Endometrial microvascular endothelial cells (primary cell): ENCODE results near the gene AQP4. TPM values are rescaled to one million over a fixed set of nuclear protein-coding genes. Genes with fewer than 3 reads are reported as not detected.

Source experiments
- in situ Hi-C: cut with HindIII; loops from 2 replicates; pipeline ENCODE4 v1.10.0; 2017; ENCODE audit warnings: low sequenced_read_pairs, low pct_unique_long_range_greater_than_20kb; ENCODE audit errors: inconsistent ontology term
- total RNA-seq: library from RNA; depleted of rRNA; stranded (reverse); fragments of >200 nt; gene quantifications from one replicate; pipeline ENCODE4 v1.2.3, GENCODE V29; 2015; ENCODE audit errors: inconsistent ontology term

AQP4 gene, protein sequence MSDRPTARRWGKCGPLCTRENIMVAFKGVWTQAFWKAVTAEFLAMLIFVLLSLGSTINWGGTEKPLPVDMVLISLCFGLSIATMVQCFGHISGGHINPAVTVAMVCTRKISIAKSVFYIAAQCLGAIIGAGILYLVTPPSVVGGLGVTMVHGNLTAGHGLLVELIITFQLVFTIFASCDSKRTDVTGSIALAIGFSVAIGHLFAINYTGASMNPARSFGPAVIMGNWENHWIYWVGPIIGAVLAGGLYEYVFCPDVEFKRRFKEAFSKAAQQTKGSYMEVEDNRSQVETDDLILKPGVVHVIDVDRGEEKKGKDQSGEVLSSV
- total RNA-seq: not detected

DNA sequence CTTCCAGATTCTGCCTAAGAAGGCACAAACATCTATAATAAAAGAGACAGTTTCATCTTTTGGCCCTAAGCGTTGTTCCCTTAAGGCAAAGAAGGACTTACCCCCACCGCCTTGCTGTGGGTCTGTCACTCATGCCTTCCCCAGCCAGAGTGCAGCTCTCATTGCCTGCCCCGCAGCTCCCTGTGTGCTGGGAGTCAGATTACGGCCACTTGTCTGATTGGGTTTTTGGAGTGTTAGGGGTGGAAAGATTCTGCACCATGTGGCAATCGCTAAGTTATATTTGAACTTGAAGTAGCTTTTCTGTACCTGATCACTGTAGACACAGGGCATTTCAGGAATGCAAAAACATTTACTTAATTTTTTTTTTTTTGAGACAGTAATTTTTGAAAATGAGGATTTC lies at the start of gene AQP4:
AQP4 (minus strand) TSS at position 151 of the 400 bp plus-strand sequence; CDS start at position 133, 18 bp downstream.
- in situ Hi-C loops: no loop called here

DNA sequence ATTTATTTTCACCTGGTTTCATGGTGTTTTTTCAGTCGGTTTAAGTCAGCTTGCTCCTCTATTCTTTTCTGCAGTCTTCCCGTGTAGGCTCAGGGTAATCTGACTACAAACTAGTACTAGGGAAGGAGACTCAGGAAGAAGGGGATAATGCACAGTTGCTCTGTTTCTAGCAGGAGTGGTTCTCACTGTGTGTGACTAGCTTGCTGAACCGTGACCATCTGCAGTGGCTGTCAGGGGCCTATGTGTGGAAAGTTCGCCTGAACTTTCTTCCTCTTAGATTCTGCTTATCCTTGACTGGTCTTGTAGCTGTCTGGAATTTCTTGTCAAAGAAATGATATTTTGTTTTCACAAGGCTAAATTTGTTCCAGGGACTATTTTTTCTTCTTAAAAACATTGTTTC lies 46.3 kb upstream of the AQP4 start:
- in situ Hi-C loops: no loop called here

DNA sequence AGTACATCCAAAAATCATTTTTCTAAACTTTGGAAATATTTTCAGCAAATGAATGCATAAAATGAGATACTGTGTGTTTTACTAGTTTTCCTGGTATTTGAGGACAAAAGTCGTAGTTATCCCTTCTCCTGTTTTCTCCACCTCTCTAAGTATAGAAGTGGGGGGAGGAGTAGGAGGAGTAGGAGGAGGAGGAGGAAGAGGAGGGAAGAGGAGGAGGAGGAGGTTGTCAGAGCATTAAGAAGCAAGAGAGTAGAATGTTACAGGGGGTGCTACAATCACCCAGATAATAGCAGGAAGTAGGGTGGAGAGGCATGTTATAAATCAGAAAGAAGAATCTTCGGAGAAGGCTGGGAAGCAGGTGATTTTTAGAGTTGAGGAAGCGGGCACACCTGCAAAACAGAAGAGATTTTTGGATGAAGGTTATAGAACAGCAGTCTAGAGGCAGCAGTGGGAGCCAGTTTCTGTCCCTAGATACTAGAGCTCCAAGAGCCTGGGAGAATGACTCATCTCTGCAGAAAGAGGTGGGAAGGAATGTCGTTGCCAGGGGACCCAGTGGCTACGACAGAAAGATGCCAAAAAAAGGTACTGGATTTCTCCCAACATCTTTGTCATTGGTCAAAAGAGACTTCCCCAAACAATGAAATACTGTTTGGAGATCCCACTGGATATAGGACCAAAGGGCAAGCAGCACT lies 44.2 kb upstream of the AQP4 start:
- in situ Hi-C loops: no loop called here

DNA sequence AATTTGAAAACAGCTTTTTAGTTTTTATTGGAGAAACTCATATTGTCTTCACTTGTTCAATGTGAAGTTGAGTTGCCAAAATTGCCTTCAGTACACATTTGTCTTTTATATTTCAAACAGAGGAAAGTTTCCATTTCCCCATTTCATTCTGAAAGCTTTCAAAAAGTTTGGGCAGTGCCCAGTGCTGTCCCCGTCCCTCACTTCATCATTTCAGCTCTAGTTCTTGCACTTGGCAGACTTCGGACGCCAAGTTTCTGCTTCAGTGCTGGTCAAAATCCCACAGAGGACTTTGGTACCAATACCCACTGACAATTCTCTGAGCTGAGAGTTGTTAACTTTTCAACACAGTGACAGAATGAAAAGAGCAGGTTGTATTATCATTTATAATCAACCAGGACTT lies 43.4 kb upstream of the AQP4 start:
- in situ Hi-C loops: no loop called here

DNA sequence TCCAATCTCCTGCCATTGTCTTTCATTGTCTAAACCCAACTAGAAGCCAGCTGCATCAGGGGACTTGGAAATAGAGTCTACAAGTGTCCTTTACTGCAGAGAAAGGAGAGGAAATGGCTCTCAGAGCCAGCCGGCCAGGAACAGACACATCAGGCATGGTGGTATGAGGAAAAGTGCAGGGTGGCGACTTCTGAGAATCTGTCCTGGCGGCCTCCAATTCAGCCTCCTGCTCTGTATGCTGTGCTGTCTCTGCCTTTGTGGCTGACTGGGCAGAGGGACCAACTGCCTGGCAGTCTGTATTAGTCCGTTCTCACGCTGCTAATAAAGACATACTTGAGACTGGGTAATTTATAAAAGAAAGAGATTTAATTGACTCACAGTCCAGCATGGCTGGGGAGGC lies 36.8 kb upstream of the AQP4 start:
- in situ Hi-C loops: no loop called here

- in situ Hi-C loops: no loop called here
Measured at GRCh38 chr18:26901020-26901419, 35.5 kb upstream of the AQP4 start.

- in situ Hi-C loops: no loop called here
Measured at GRCh38 chr18:26894426-26894825, 28.9 kb upstream of the AQP4 start.

GRCh38 chr18:26893996-26894395 lies 28.5 kb upstream of the AQP4 start:
- in situ Hi-C loops: no loop called here

GRCh38 chr18:26888259-26888658 lies 22.8 kb upstream of the AQP4 start:
- in situ Hi-C loops: no loop called here

DNA sequence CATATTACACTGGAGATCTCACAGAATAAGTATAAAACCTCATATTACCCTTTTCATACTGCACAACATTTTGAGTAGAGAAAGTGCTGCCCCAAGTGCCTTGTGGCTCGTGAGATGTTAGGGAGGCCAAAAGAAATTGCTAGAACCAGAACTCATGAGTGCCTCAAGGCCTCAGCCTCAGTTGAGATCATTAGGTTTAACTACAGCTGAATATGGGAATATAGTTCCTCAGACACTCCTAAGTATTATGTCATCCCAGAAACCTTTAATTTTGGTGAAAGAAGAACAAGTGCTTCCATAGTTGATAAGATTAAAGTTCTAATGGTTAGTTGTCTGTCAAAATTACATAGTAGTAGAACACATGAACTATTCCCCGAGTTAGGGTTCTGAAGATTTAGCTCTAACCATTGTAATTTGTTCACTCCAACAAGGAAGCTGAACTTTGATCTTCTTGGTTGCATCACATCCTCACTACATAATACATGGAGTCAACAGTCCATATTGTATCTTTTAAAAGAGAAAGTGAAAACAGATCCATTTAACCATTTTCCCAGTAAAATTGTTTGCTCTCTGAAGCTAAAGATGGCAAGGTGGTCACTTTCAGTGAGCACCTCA lies 9.6 kb upstream of the AQP4 start:
- in situ Hi-C loops: no loop called here

GRCh38 chr18:26874283-26874682 lies 8.8 kb upstream of the AQP4 start:
- in situ Hi-C loops: no loop called here

DNA sequence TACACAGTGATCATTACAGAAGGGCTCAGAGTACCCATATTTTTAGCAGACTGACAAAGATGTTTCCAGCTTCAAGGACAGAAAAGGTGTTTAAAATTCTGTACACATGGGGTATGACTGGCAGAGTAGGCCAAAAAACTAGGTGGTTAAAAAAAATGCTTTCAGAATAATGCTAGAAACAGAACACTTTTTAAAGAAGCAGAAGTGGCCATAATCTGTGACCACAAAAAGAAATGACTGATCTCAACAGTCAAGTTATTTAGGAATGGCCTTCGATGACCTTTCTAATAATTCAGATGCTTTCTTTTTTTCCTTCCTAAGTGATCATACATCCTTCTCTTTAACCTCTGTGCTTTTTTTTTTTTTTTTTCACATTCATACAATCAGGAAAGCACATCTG lies 4.1 kb upstream of the AQP4 start:
- in situ Hi-C loops: no loop called here

DNA sequence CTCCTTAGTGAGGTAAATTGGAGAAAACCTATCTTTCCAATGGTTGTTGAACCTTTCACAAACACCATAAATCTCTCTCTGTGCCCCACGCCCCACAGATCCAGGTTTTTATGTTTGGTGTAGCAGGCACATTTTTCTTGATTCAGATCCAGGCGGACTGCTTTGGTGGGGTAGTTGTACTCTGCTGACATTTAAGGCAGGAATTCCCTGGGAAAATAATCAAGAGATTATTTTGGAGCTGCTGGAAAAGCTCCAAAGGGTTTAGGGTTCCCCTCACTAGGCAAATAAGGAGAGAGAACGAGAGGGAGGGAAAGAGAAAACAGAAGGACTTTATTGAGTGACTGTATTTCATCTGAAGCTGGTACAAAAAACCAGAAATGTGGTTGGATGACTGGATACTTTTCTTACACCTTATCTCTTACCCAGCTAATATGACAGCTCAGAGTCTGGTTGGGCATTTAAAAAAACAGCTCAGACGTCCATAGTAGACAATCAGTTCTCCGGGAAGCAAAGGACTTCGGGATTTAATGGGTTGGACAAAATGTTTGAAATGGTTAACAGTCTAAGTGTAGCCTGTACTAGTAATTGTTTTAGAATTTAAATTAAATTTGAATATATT lies 3.6 kb upstream of the AQP4 start:
- in situ Hi-C loops: no loop called here

- in situ Hi-C loops: no loop called here
Measured at GRCh38 chr18:26867471-26867870, 2.0 kb upstream of the AQP4 start.

- in situ Hi-C loops: no loop called here
Measured at GRCh38 chr18:26864658-26865057, 849 bp downstream of the AQP4 start.

GRCh38 chr18:26863921-26864497 lies 1.5 kb downstream of the AQP4 start:
- in situ Hi-C loops: no loop called here

GRCh38 chr18:26863122-26863879 lies 2.2 kb downstream of the AQP4 start:
- in situ Hi-C loops: no loop called here

- in situ Hi-C loops: no loop called here
Measured at GRCh38 chr18:26862084-26862483, 3.4 kb downstream of the AQP4 start.
